Measurements from ENCODE around the gene WSCD1.

The WSCD1 gene

DNA sequence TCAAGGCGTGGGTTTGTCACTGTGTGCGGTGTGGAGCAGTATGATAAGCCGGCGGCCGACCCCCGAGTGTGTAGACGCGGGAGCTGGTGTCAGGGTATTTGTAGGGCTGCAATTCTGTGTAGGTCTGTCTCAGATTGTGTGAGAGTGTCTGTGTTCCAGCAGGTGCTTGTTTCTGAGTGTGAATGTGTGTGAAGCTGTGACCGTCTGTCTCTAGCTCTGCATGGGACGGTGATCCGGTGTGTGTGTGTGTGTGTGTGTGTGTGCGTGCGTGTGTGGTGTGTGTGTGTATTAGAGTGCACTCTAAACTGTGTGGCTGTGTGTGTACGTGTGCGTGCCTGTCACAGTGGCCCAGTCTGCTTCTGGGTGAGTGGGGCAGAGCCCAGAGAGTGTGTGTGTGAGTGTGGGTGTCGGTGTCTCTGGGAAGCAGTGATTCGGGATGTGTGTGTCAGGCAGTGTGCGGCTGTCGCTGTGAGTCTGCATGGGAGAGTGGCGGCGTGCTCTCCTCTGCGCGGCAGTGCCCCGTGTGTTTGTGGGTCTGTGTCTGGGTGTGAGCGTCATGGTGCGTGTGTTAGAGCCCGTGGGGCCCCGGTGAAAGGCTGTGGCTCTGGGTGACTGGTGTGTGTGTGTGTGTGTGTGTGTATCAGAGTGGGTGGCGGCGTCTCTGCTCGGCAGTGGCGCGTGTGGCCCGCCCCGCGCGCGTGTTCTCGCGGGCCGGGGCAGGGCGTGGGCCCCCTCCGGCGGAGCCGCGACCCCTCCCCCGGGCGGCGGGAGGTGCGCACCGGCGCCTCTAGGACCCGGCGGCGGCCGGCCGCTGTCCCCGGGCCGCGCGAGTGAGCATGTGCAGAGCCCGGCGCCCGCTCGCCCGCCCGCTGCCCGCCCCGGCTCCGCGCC is at the start of gene WSCD1 (continued):
- TF ChIP-seq, protein P1, sequence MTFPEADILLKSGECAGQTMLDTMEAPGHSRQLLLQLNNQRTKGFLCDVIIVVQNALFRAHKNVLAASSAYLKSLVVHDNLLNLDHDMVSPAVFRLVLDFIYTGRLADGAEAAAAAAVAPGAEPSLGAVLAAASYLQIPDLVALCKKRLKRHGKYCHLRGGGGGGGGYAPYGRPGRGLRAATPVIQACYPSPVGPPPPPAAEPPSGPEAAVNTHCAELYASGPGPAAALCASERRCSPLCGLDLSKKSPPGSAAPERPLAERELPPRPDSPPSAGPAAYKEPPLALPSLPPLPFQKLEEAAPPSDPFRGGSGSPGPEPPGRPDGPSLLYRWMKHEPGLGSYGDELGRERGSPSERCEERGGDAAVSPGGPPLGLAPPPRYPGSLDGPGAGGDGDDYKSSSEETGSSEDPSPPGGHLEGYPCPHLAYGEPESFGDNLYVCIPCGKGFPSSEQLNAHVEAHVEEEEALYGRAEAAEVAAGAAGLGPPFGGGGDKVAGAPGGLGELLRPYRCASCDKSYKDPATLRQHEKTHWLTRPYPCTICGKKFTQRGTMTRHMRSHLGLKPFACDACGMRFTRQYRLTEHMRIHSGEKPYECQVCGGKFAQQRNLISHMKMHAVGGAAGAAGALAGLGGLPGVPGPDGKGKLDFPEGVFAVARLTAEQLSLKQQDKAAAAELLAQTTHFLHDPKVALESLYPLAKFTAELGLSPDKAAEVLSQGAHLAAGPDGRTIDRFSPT (tag by site-specific recombination; IDR thresholded peaks at IDR 0.05), result peak; percentile 73
- TF ChIP-seq ZNF473 (tag by site-specific recombination; IDR thresholded peaks at IDR 0.05), result peak; percentile 64; the same call in 1 of the 2 replicates
- TF ChIP-seq, protein P2, sequence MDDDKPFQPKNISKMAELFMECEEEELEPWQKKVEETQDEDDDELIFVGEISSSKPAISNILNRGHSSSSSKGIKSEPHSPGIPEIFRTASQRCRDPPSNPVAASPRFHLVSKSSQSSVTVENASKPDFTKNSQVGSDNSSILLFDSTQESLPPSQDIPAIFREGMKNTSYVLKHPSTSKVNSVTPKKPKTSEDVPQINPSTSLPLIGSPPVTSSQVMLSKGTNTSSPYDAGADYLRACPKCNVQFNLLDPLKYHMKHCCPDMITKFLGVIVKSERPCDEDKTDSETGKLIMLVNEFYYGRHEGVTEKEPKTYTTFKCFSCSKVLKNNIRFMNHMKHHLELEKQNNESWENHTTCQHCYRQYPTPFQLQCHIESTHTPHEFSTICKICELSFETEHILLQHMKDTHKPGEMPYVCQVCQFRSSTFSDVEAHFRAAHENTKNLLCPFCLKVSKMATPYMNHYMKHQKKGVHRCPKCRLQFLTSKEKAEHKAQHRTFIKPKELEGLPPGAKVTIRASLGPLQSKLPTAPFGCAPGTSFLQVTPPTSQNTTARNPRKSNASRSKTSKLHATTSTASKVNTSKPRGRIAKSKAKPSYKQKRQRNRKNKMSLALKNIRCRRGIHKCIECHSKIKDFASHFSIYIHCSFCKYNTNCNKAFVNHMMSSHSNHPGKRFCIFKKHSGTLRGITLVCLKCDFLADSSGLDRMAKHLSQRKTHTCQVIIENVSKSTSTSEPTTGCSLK (tag by site-specific recombination; IDR thresholded peaks at IDR 0.05), result no peak
- TF ChIP-seq MYNN (tag by site-specific recombination; IDR thresholded peaks at IDR 0.05; ENCODE audit: borderline replicate concordance), result no peak; the same call in 1 of the 2 replicates
- peak; percentile 74 for TF ChIP-seq ZBTB17 (tag by site-specific recombination; IDR thresholded peaks at IDR 0.05)
- TF ChIP-seq ZNF626 (tag by site-specific recombination; IDR thresholded peaks at IDR 0.05), result no peak
- TF ChIP-seq, protein P3, sequence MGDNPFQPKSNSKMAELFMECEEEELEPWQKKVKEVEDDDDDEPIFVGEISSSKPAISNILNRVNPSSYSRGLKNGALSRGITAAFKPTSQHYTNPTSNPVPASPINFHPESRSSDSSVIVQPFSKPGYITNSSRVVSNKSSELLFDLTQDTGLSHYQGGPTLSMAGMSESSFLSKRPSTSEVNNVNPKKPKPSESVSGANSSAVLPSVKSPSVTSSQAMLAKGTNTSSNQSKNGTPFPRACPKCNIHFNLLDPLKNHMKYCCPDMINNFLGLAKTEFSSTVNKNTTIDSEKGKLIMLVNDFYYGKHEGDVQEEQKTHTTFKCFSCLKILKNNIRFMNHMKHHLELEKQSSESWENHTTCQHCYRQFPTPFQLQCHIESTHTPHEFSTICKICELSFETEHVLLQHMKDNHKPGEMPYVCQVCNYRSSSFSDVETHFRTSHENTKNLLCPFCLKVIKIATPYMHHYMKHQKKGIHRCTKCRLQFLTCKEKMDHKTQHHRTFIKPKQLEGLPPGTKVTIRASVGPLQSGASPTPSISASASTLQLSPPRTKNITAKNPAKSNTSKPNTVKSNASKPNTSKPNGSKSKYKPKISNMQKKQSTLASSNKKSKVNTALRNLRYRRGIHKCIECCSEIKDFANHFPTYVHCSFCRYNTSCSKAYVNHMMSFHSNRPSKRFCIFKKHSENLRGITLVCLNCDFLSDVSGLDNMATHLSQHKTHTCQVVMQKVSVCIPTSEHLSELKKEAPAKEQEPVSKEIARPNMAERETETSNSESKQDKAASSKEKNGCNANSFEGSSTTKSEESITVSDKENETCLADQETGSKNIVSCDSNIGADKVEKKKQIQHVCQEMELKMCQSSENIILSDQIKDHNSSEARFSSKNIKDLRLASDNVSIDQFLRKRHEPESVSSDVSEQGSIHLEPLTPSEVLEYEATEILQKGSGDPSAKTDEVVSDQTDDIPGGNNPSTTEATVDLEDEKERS (tag by site-specific recombination; IDR thresholded peaks at IDR 0.05), result no peak
- TF ChIP-seq ZBTB21 (tag by site-specific recombination; IDR thresholded peaks at IDR 0.05), result no peak; the same call in 1 of the 2 replicates
- no peak; the same call in 1 of the 2 replicates for TF ChIP-seq SP3 (tag by site-specific recombination; IDR thresholded peaks at IDR 0.05)
- no peak for TF ChIP-seq ZNF830 (tag by site-specific recombination; IDR thresholded peaks at IDR 0.05; ENCODE audit: low read depth)
- no peak; the same call in 1 of the 2 replicates for TF ChIP-seq ZNF324 (tag by site-specific recombination; IDR thresholded peaks at IDR 0.05)
- TF ChIP-seq, protein P4, sequence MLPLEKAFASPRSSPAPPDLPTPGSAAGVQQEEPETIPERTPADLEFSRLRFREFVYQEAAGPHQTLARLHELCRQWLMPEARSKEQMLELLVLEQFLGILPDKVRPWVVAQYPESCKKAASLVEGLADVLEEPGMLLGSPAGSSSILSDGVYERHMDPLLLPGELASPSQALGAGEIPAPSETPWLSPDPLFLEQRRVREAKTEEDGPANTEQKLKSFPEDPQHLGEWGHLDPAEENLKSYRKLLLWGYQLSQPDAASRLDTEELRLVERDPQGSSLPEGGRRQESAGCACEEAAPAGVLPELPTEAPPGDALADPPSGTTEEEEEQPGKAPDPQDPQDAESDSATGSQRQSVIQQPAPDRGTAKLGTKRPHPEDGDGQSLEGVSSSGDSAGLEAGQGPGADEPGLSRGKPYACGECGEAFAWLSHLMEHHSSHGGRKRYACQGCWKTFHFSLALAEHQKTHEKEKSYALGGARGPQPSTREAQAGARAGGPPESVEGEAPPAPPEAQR (tag by site-specific recombination; IDR thresholded peaks at IDR 0.05), result no peak
- no peak for TF ChIP-seq ZNF544 (tag by site-specific recombination; IDR thresholded peaks at IDR 0.05)
- no peak for TF ChIP-seq ZNF19 (tag by site-specific recombination; IDR thresholded peaks at IDR 0.05; ENCODE audit: low read depth)
- no peak for TF ChIP-seq ZNF174 (tag by site-specific recombination; IDR thresholded peaks at IDR 0.05)
- TF ChIP-seq ZEB2 (tag by site-specific recombination; IDR thresholded peaks at IDR 0.05), result no peak
- no peak for TF ChIP-seq ZNF140 (tag by site-specific recombination; IDR thresholded peaks at IDR 0.05)
- no peak for TF ChIP-seq ZNF350 (tag by site-specific recombination; IDR thresholded peaks at IDR 0.05)
- TF ChIP-seq, protein P5, sequence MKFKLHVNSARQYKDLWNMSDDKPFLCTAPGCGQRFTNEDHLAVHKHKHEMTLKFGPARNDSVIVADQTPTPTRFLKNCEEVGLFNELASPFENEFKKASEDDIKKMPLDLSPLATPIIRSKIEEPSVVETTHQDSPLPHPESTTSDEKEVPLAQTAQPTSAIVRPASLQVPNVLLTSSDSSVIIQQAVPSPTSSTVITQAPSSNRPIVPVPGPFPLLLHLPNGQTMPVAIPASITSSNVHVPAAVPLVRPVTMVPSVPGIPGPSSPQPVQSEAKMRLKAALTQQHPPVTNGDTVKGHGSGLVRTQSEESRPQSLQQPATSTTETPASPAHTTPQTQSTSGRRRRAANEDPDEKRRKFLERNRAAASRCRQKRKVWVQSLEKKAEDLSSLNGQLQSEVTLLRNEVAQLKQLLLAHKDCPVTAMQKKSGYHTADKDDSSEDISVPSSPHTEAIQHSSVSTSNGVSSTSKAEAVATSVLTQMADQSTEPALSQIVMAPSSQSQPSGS (tag by site-specific recombination; IDR thresholded peaks at IDR 0.05; ENCODE audit: low read depth), result no peak
- TF ChIP-seq ZNF24 (tag by site-specific recombination; IDR thresholded peaks at IDR 0.05), result no peak
- TF ChIP-seq, protein P6, sequence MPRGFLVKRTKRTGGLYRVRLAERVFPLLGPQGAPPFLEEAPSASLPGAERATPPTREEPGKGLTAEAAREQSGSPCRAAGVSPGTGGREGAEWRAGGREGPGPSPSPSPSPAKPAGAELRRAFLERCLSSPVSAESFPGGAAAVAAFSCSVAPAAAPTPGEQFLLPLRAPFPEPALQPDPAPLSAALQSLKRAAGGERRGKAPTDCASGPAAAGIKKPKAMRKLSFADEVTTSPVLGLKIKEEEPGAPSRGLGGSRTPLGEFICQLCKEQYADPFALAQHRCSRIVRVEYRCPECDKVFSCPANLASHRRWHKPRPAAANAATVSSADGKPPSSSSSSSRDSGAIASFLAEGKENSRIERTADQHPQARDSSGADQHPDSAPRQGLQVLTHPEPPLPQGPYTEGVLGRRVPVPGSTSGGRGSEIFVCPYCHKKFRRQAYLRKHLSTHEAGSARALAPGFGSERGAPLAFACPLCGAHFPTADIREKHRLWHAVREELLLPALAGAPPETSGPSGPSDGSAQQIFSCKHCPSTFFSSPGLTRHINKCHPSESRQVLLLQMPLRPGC (tag by site-specific recombination; IDR thresholded peaks at IDR 0.05), result peak; percentile 20; the same call in 1 of the 2 replicates
- no peak for TF ChIP-seq ZNF629 (tag by site-specific recombination; IDR thresholded peaks at IDR 0.05)
- no peak for TF ChIP-seq ZSCAN23 (tag by site-specific recombination; IDR thresholded peaks at IDR 0.05)
- TF ChIP-seq KLF7 (tag by site-specific recombination; IDR thresholded peaks at IDR 0.05; ENCODE audit: borderline replicate concordance), result 0 out of 2 replicates have a peak, but pooled peaks have one; percentile 57
- TF ChIP-seq ZSCAN16 (tag by site-specific recombination; IDR thresholded peaks at IDR 0.05), result no peak
- no peak for TF ChIP-seq BCL11B (tag by site-specific recombination; IDR thresholded peaks at IDR 0.05; ENCODE audit: low read depth)

All from HEK293 (cell line).